Measurements from ENCODE around the gene TARDBP. TPM values are rescaled to one million over a fixed set of nuclear protein-coding genes. Genes with fewer than 3 reads are reported as not detected.

Gene TARDBP
- total RNA-seq, result 92.8 and 108 TPM in 2 replicates

- TF ChIP-seq, protein P1, sequence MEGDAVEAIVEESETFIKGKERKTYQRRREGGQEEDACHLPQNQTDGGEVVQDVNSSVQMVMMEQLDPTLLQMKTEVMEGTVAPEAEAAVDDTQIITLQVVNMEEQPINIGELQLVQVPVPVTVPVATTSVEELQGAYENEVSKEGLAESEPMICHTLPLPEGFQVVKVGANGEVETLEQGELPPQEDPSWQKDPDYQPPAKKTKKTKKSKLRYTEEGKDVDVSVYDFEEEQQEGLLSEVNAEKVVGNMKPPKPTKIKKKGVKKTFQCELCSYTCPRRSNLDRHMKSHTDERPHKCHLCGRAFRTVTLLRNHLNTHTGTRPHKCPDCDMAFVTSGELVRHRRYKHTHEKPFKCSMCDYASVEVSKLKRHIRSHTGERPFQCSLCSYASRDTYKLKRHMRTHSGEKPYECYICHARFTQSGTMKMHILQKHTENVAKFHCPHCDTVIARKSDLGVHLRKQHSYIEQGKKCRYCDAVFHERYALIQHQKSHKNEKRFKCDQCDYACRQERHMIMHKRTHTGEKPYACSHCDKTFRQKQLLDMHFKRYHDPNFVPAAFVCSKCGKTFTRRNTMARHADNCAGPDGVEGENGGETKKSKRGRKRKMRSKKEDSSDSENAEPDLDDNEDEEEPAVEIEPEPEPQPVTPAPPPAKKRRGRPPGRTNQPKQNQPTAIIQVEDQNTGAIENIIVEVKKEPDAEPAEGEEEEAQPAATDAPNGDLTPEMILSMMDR (IDR thresholded peaks at IDR 0.05; ENCODE audit: insufficient read depth, low read depth, low read length), result no peak
- H3K4me3 ChIP-seq (ENCODE audit: low read depth, low read length), result peak within 1 kb of the TSS; percentile 91
- peak; percentile 92 for DNase-seq (ENCODE audit: low read depth)
Observed at GRCh38 chr1:11012260-11013159, at the start of gene TARDBP. Gene TARDBP (plus strand): TSS chr1:11012654. CDS start chr1:11013728, 1,074 bp downstream.

- no peak overlapping the region for H3K4me3 ChIP-seq (ENCODE audit: low read depth, low read length)
- peak; percentile 8 for DNase-seq (ENCODE audit: low read depth)
- TF ChIP-seq, protein P1 (IDR thresholded peaks at IDR 0.05; ENCODE audit: insufficient read depth, low read depth, low read length), result no peak
Observed at GRCh38 chr1:10965546-10966226, 46.8 kb upstream of the TARDBP start.

DNA sequence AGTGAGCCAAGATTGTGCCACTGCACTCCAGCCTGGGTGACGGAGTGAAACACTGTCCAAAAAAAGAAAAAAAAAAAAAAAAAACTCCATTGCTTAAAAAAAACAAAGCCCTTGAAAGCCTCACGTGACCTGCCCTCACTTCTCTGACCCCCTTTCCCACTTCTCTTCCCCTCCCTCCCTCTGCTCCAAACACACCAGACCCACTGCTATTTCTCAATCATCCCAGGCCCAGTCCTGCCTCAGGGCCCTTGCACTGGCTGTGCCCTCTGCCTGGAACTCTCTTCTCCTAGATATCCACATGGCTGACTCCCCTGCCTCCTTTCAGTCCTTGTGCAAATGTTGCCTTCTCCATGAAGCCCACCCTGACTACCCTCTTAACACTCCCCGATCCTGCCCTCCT lies 45.4 kb upstream of the TARDBP start:
- TF ChIP-seq, protein P1 (IDR thresholded peaks at IDR 0.05; ENCODE audit: insufficient read depth, low read depth, low read length), result no peak
- no peak for DNase-seq (ENCODE audit: low read depth)
- H3K4me3 ChIP-seq (ENCODE audit: low read depth, low read length), result no peak overlapping the region

DNA sequence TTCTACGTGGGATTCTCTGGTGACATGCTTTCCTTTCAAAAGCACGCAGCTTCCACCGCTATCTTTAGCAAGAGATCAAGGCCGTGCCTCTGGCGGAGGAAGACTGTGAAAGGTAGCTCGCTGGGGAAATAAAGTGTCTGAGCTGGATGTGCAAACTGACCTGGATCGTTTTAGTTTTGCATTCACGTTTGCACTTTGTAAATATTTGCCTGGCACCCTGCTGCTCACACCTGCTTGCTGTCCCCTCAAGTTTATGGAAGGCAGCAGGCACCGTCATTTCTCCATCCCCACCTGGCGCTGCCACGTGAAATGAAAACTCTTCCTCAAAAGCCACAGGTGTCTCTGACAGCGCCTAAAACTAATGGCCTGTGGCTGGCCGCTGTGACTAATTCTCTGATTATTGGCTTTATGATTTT lies 44.0 kb upstream of the TARDBP start:
- peak; percentile 25 for DNase-seq (ENCODE audit: low read depth)
- peak overlapping the region; percentile 36 for H3K4me3 ChIP-seq (ENCODE audit: low read depth, low read length)
- TF ChIP-seq, protein P1 (IDR thresholded peaks at IDR 0.05; ENCODE audit: insufficient read depth, low read depth, low read length), result no peak

DNA sequence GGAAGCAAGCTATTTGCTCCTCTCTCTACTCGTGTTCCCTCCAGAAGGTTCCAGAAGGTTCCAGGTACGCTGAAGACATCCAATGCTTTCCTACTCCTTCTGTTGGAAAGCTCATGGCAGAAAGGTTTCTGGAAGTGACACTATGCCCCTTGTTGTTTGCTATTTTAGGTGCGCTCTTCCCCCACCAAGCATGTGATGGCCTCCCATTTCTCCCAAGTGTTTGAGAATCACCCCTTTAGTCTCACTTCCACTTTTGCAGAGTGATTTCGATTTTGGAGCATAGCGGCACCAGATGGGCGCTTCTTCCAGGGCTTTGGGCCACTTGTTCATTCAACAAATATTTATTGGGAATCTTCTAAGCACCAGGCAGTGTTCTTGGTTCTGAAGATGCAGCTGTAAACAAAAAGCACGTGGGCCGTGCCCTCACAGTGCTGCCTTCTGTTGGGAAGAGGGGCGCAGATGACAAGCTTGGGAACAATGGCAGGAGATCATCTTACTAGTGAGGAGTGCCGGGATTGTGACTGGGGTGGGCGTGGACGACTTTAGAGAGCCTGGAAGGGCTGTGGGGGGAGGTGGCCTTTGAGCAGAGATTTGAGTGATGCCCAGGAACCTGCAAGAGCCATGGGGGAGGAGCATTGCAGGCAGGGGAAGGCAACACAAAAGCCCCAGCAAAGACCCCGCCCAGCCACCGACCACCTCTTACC lies 43.0 kb upstream of the TARDBP start:
- DNase-seq (ENCODE audit: low read depth), result no peak
- H3K4me3 ChIP-seq (ENCODE audit: low read depth, low read length), result no peak overlapping the region
- TF ChIP-seq, protein P1 (IDR thresholded peaks at IDR 0.05; ENCODE audit: insufficient read depth, low read depth, low read length), result no peak

DNA sequence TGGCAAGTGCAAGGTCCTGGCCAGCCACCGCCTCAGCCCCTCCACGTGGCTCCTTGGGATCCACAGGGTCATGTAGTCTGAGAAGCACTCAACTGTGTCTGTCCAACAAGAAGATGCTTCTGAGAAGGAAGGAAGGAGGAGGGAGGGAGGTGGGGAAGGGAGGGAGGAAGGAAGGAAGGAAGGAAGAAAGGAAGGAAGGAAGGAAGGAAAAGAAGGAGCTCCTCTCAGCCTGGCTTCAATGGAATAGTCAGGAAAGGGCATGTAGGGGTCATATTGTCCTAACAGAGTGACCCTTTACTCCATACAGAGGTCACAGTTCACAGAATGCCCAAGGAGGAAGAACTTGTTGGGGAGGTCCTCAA lies 42.5 kb upstream of the TARDBP start:
- TF ChIP-seq, protein P1 (IDR thresholded peaks at IDR 0.05; ENCODE audit: insufficient read depth, low read depth, low read length), result no peak

More for the DNA sequence above, 42.5 kb upstream of the TARDBP start:
- H3K4me3 ChIP-seq (ENCODE audit: low read depth, low read length), result no peak overlapping the region
- DNase-seq (ENCODE audit: low read depth), result no peak
